Nephron (organoid): ENCODE data around the gene SPATA19.

Experiments
- H3K27ac Mint-ChIP-seq, 3 experiments: 2 replicates each; pipeline ENCODE4 v1.8.0; 2020; ENCODE audit warnings: mixed read lengths in 3 of 3, mild to moderate bottlenecking in 2 of 3, moderate library complexity in 1 of 3
- H3K27me3 Mint-ChIP-seq: 2 replicates; pipeline ENCODE4 v1.8.0; 2021; ENCODE audit warnings: low read depth, mild to moderate bottlenecking, moderate library complexity, mixed read lengths
- H3K36me3 Mint-ChIP-seq: 2 replicates; pipeline ENCODE4 v1.8.0; 2020; ENCODE audit warnings: low read depth, mixed read lengths
- H3K4me1 Mint-ChIP-seq: 2 replicates; pipeline ENCODE4 v1.8.0; 2020; ENCODE audit warnings: mixed read lengths
- H3K4me3 Mint-ChIP-seq, 3 experiments: 2 replicates each; pipeline ENCODE4 v1.8.0; 2020; ENCODE audit warnings: mild to moderate bottlenecking in 3 of 3, mixed read lengths in 3 of 3, moderate library complexity in 2 of 3
- H3K9me3 Mint-ChIP-seq: 2 replicates; pipeline ENCODE4 v1.8.0; 2020; ENCODE audit warnings: mixed read lengths
- CTCF ChIP-seq, 3 experiments: fragments of 200-600 bp; sonication (generic); IDR thresholded peaks; one replicate each; pipeline ENCODE4 v1.5.0; 2021; ENCODE audit warnings: antibody characterized with exemption in 3 of 3; ENCODE audit not compliant: unreplicated experiment in 3 of 3

SPATA19 gene

DNA sequence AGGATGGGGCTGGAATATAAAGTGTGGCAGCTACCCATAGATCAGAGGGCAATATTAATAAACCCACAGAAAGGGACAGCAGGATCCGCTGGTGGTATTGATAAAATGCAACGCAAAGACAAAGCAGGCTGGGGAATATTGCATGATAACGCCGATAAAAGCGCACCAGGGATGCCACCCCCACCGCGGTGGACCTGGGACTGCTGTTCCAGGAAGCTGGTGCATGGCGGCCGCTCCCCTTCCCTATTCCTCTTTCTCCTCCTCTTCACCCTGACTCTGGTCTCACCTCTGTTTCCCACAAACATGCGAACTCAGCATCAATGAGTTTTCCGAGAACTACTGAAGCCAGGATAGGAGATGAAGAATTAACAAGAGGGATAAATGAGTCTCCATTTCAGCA is 20.2 kb downstream of the SPATA19 start:
- H3K4me1 Mint-ChIP-seq = no peaks in the 10 kb centered on the region
- H3K27me3 Mint-ChIP-seq = peaks cover 66% of the 10 kb centered on the region
- no peak overlapping the region for H3K27ac Mint-ChIP-seq
- H3K4me3 Mint-ChIP-seq = no peak overlapping the region
- TF ChIP-seq CTCF (IDR thresholded peaks at IDR 0.05; ENCODE audit: unreplicated experiment in 3 of 3) = no peak
- no peaks in the 10 kb centered on the region for H3K9me3 Mint-ChIP-seq
- H3K36me3 Mint-ChIP-seq = no peaks in the 10 kb centered on the region

DNA sequence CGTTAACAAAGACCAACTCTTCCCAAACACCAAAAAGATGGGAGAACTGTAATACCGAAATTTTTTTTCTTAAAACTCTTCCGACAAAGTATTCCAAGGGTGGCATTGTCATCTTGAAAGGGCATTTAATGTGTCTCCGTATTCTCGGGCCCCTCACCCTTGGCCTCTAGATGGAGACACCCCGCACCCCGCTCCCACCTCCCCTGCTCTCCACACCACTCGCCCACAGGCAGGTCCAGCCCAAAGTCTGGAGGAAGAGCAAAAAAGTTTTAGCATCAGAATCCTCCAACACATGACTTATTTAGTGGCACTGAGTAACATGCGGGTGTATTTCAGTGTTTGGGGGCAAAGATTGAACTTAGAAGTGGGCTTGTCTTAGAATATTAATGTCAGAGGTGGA is 20.7 kb downstream of the SPATA19 start:
- TF ChIP-seq CTCF (IDR thresholded peaks at IDR 0.05; ENCODE audit: unreplicated experiment in 3 of 3) = no peak
- Mint-ChIP-seq H3K4me3 (no peak overlapping the region), H3K36me3 (no peaks in the 10 kb centered on the region), H3K9me3 (no peaks in the 10 kb centered on the region), H3K27me3 (peaks cover 72% of the 10 kb centered on the region), H3K27ac (no peak overlapping the region), H3K4me1 (no peaks in the 10 kb centered on the region)

GRCh38 chr11:133823614-133824013 is 21.7 kb downstream of the SPATA19 start:
- Mint-ChIP-seq H3K4me1 (peaks cover 4% of the 10 kb centered on the region), H3K4me3 (no peak overlapping the region), H3K36me3 (no peaks in the 10 kb centered on the region), H3K27me3 (peaks cover 77% of the 10 kb centered on the region), H3K9me3 (no peaks in the 10 kb centered on the region), H3K27ac (no peak overlapping the region)
- no peak for TF ChIP-seq CTCF (IDR thresholded peaks at IDR 0.05; ENCODE audit: unreplicated experiment in 3 of 3)

DNA sequence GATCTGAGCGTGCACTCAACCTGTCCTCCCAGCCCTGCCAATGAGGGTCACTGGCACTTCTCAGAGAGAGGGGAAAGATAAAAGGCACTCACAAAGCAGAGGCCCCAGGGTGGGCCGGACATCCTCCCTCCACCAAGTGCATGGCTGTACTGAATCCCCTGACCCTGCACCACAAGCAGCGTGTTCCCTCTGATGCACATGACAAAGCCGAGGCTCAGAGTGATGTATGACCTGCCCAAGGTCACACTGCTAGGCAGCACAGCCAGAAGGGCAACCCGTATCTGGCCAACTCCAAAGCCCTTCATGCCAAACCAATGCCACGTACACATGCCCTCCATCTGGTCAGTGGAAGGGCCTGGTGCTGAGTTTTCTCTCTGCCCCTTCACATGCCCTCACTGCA is 22.1 kb downstream of the SPATA19 start:
- Mint-ChIP-seq H3K9me3 (no peaks in the 10 kb centered on the region), H3K27ac (no peak overlapping the region), H3K36me3 (no peaks in the 10 kb centered on the region), H3K4me1 (peaks cover 5% of the 10 kb centered on the region), H3K4me3 (no peak overlapping the region), H3K27me3 (peaks cover 72% of the 10 kb centered on the region)
- TF ChIP-seq CTCF (IDR thresholded peaks at IDR 0.05; ENCODE audit: unreplicated experiment in 3 of 3) = no peak

DNA sequence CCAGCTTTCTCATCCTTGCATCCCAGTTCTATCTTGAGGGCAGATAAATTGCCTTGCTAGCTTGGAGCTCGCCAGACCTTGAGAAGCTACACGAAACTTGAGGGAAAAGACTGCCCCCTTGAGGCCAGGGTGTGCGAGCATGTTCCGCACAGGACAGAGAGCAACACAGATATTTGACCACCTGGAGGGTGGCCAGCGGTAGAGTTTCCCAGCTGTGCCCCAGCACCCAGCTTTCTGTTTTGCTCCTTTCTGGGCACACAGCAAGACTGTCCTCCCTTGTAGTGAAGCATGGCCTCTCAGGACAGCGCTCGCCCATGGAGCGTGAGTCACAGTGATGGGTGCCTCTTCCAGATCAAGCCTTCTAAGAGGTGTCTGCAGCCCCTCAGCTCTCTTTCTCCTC is 23.5 kb downstream of the SPATA19 start:
- no peak overlapping the region for H3K4me3 Mint-ChIP-seq
- peaks cover 16% of the 10 kb centered on the region for H3K4me1 Mint-ChIP-seq
- peaks cover 68% of the 10 kb centered on the region for H3K27me3 Mint-ChIP-seq
- peak; percentile 63 to 81 (median 72) for TF ChIP-seq CTCF (IDR thresholded peaks at IDR 0.05; ENCODE audit: unreplicated experiment in 3 of 3)
- no peaks in the 10 kb centered on the region for H3K36me3 Mint-ChIP-seq
- H3K9me3 Mint-ChIP-seq = no peaks in the 10 kb centered on the region
- H3K27ac Mint-ChIP-seq = no peak overlapping the region

DNA sequence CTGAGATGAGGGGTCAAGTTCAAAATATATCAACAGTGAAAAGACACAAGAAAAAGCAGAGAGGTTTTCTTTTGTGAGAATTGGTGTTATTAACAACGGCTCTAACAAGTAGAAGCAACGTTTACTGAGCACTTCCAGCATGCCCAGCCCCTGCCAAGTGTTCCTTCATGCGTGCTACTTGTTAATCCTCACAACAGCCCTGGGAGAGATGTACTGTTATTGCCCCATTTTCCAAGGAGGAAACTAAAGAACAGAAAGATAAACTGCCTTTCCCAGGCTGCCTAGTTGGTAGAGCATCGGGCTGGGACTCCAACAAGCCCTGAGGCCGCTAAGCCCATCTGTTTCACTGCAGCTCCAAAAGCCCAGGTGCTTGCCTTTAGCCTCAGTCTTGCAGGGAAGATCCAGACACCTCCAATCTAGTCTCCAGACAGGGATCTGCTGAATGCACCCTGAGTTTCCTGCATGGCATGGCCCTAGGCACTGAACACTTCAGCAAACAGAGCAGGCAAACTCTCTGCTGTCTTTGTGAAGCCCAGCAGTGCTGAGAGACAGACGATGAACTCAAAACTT is 25.5 kb downstream of the SPATA19 start:
- no peak overlapping the region for H3K4me3 Mint-ChIP-seq
- no peak overlapping the region for H3K27ac Mint-ChIP-seq
- H3K36me3 Mint-ChIP-seq = no peaks in the 10 kb centered on the region
- no peak for TF ChIP-seq CTCF (IDR thresholded peaks at IDR 0.05; ENCODE audit: unreplicated experiment in 3 of 3)
- peaks cover 33% of the 10 kb centered on the region for H3K4me1 Mint-ChIP-seq
- no peaks in the 10 kb centered on the region for H3K9me3 Mint-ChIP-seq
- H3K27me3 Mint-ChIP-seq = peaks cover 62% of the 10 kb centered on the region
